K562 (cell line): ENCODE results near the gene INCENP.

Experiments
- CHD1 ChIP-seq: fragments of 200-600 bp; sonication (generic); IDR thresholded peaks from one replicate; pipeline ENCODE4 v1.6.1; 2012; ENCODE audit warnings: mild to moderate bottlenecking, moderate library complexity, low read length, inconsistent platforms
- GATAD2A ChIP-seq: fragments of 450-650 bp; IDR thresholded peaks from 2 replicates; pipeline ENCODE4 v1.6.1; 2017
- GTF2E2 ChIP-seq: fragments of 200-800 bp; sonication (Bioruptor generic); IDR thresholded peaks from 2 replicates; pipeline ENCODE4 v1.6.1; 2016; ENCODE audit warnings: missing genetic modification characterization, missing compliant biosample characterization
- HDGF ChIP-seq: fragments of 450-650 bp; IDR thresholded peaks from 2 replicates; pipeline ENCODE4 v1.6.1; 2016
- IFI16 ChIP-seq: fragments of 250-450 bp; sonication (Bioruptor Pico); IDR thresholded peaks from 2 replicates; pipeline ENCODE4 v2.1.2; 2022; ENCODE audit warnings: mild to moderate bottlenecking, inconsistent platforms
- PHF20 ChIP-seq: fragments of 450-650 bp; IDR thresholded peaks from 2 replicates; pipeline ENCODE4 v1.6.1; 2018; ENCODE audit not compliant: partially characterized antibody
- POLR2A ChIP-seq: fragments of 450-650 bp; conservative IDR thresholded peaks from 2 replicates; pipeline ENCODE4 v1.6.1; 2016
- POLR2AphosphoS5 ChIP-seq: IDR thresholded peaks from 2 replicates; pipeline ENCODE4 v1.6.1; 2011; ENCODE audit warnings: mild to moderate bottlenecking, low read depth, low read length, moderate library complexity; ENCODE audit not compliant: control insufficient read depth, insufficient read depth
- SAFB ChIP-seq: fragments of 200-400 bp; formaldehyde crosslinking; IDR thresholded peaks from 2 replicates; pipeline ENCODE4 v1.6.1; 2017; ENCODE audit warnings: low read depth, low read length, borderline replicate concordance
- TCF7 ChIP-seq: sonication (generic); IDR thresholded peaks from 2 replicates; pipeline ENCODE4 v1.6.1; 2016; ENCODE audit warnings: antibody characterized with exemption, borderline replicate concordance
- U2AF2 ChIP-seq: fragments of 200-400 bp; formaldehyde crosslinking; optimal IDR thresholded peaks from 2 replicates; pipeline ENCODE3; 2017; ENCODE audit warnings: low read depth, mild to moderate bottlenecking, low read length

DNA sequence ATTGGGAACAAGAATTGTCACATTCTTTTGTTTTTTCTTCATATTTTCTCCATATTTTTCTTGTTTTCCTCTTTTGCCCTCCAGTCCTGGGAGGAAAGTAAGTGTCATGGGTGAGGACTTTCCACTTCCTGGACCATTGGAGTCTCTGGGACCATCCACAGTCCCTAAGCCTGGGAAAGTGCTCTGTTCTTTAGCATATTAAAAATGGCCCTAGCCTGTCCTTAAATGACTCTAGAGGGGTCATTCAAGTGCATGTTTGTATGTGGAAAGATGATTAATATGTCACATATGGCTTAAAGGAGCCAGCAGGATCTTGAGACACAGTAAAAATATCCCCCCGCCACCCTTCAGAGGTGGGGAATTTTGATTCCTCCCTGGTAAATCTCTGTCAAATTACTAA, 46.1 kb downstream of the INCENP start:
- TF ChIP-seq TCF7 (no peak), POLR2AphosphoS5 (no peak), IFI16 (no peak), PHF20 (no peak), CHD1 (no peak), HDGF (no peak), U2AF2 (no peak), SAFB (no peak), GTF2E2 (tag) (no peak), POLR2A (no peak), GATAD2A (no peak)
